Measurements from ENCODE around the gene ORAI1. TPM values are rescaled to one million over a fixed set of nuclear protein-coding genes. Genes with fewer than 3 reads are reported as not detected.
A peak's percentile ranks its signal among the peaks of the same experiment; 100 is the strongest.
"Not testable (repeated sequence)": the region's sequence is repeated elsewhere in the genome, so short reads cannot be mapped to it uniquely, and the experiment has no call there.

The ORAI1 gene
- total and polyA plus RNA-seq, 11 donors: 4.5 to 18.8 (median 9.5) TPM

DNA sequence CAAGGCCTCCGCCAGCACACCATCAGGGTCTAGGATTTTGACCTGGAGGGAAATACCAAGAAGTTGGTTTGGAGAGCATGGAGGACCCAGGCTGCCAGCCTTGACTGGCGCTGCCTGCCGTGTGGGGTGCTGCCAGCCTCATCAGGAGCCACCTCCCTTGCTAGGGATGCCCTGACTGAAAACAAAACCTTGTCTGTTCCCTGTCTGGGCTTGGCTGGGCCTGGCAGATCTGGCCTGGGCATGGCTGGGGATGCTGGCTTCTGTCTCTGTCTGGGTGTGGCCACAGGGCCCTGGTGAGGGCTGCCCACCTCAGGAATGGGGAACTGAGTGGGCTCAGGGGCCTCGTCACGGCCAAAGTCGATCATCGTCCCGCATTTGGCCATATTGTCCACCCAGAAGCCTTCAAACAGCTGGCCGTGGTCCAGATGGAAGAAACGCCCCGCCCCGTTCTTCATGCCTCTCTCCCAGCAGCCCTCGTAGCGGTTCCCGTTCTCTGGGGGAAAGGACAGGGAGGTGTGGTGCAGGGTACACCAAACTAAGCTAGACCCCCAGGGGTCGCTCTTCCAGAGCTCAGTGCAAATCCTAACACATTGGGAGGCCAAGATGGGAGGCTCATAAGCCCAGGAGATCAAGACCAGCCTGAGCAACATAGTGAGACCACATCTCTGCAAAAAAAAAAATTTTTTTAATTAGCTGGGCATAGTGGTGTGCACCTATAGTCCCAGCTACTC, 26.6 kb downstream of the ORAI1 start:
- H3K4me3 ChIP-seq: no peak overlapping the region
- TF ChIP-seq POLR2A (IDR thresholded peaks at IDR 0.05) (no peak), CTCF (IDR thresholded peaks at IDR 0.05) (no peak)
- no peak for DNase-seq
- H3K27me3 ChIP-seq: no peaks in the 10 kb centered on the region
- ATAC-seq: no peak
- H3K4me1 ChIP-seq: peaks cover 0 to 14% (median 0%) of the 10 kb centered on the region in 12 donors
- H3K27ac ChIP-seq: no peak overlapping the region
- no peaks in the 10 kb centered on the region for H3K9me3 ChIP-seq
- no peaks in the 10 kb centered on the region for H3K36me3 ChIP-seq
- intact Hi-C loops (cut with DNase I): no loop called here
- WGBS, 4 donors: 72 to 83% (median 80%) methylated on average over 14 to 16 of the region's 16 CpGs

- no peak for ATAC-seq
- H3K9me3 ChIP-seq: no peaks in the 10 kb centered on the region
- TF ChIP-seq CTCF (IDR thresholded peaks at IDR 0.05) (no peak), POLR2A (IDR thresholded peaks at IDR 0.05) (no peak)
- 69 to 75% (median 72%) methylated on average over 15 to 18 of the region's 18 CpGs for WGBS, 4 donors
- peaks cover 0 to 22% (median 0%) of the 10 kb centered on the region in 12 donors for H3K4me1 ChIP-seq
- no peak for DNase-seq
- intact Hi-C loops (cut with DNase I): no loop called here
- no peak overlapping the region for H3K27ac ChIP-seq
- no peaks in the 10 kb centered on the region for H3K36me3 ChIP-seq
- H3K27me3 ChIP-seq: no peaks in the 10 kb centered on the region
- no peak overlapping the region for H3K4me3 ChIP-seq
These were observed 27.7 kb downstream of the ORAI1 start for GRCh38 chr12:121653999-121654398.

DNA sequence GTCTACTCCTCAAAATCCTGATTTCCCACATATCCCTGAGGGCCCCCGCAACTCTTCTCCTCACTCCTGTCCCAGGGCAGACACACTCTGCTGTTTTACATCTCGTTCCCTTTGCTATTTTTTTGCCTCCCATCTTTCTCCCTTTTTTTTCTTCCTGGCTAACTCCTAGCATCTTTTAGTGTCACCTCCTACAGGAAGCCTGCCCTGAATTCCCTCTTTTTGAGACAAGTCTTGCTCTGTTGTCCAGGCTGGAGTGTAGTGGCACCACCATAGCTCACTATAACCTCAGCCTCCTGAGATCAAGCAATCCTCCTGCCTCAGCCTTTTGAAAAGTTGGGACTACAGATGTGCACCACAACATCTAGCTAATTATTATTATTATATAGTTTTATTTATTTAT, 29.8 kb downstream of the ORAI1 start:
- Histone ChIP-seq H3K4me3 (no peak overlapping the region), H3K27me3 (no peaks in the 10 kb centered on the region), H3K9me3 (no peaks in the 10 kb centered on the region), H3K27ac (no peak overlapping the region), H3K4me1 (peaks cover 0 to 22% (median 5%) of the 10 kb centered on the region in 12 donors), H3K36me3 (no peaks in the 10 kb centered on the region)
- no peak for TF ChIP-seq CTCF (IDR thresholded peaks at IDR 0.05)
- no peak for TF ChIP-seq POLR2A (IDR thresholded peaks at IDR 0.05)
- ATAC-seq: no peak
- 94 to 98% (median 95%) methylated on average over 2 of the region's 2 CpGs for WGBS, 4 donors
- intact Hi-C loops (cut with DNase I): no loop called here
- no peak for DNase-seq

GRCh38 chr12:121657305-121658008, 31.1 kb downstream of the ORAI1 start:
- DNase-seq (no peak), ATAC-seq (no peak)
- 91 to 95% (median 93%) methylated on average over 18 of the region's 18 CpGs for WGBS, 4 donors
- intact Hi-C loops (cut with DNase I): loop anchor here in 1 of 10 donors (2.0 kb wide), 1 partner anchor 29 kb away; no protein-coding TSS in a partner anchor
- Histone ChIP-seq H3K36me3 (no peaks in the 10 kb centered on the region), H3K4me1 (peaks cover 0 to 22% (median 5%) of the 10 kb centered on the region in 12 donors), H3K27me3 (no peaks in the 10 kb centered on the region), H3K4me3 (no peak overlapping the region), H3K9me3 (no peaks in the 10 kb centered on the region), H3K27ac (peak overlapping the region in 3 of 12 donors; percentile 69 to 93 (median 91))
- no peak for TF ChIP-seq POLR2A (IDR thresholded peaks at IDR 0.05)
- TF ChIP-seq CTCF (IDR thresholded peaks at IDR 0.05): no peak

- peaks cover 0 to 26% (median 5%) of the 10 kb centered on the region in 12 donors for H3K4me1 ChIP-seq
- DNase-seq; H3K36me3 ChIP-seq; H3K9me3 ChIP-seq; ATAC-seq; H3K27me3 ChIP-seq; H3K27ac ChIP-seq; H3K4me3 ChIP-seq; intact Hi-C loops (cut with DNase I): not testable (repeated sequence)
- WGBS, 4 donors: 85 to 89% (median 87%) methylated on average over 11 of the region's 11 CpGs
These were observed 35.2 kb downstream of the ORAI1 start for GRCh38 chr12:121661353-121662105.

Measured in heart left ventricle (tissue), 16 donors.